ENCODE results near the gene ABCA13. TPM values are rescaled to one million over a fixed set of nuclear protein-coding genes. Genes with fewer than 3 reads are reported as not detected.
A peak's percentile ranks its signal among the peaks of the same experiment; 100 is the strongest.

ABCA13 gene
- total RNA-seq, 3 donors from 2014 or later: 0.43 to 1.6 (median 1.1) TPM

DNA sequence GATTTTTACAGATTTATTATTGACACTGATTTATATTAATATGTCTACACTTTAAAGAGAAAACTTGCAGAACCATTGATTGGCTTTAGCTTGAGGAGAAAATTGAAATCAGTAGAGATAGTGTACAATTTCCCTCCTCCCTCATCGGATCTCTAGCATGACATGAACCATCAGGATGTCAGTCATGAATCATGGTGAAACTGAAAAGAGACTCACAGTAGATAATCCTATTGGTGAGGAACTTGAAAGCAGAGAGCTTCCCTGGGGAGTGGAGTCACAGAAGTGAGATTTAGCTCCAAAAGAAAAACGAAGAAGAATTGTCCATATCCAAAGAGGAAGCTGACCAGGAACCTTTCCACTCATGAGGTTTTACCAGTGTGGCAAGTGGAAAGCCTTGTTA lies 346.8 kb downstream of the ABCA13 start:
- ATAC-seq (no peak), DNase-seq (no peak)
- Histone ChIP-seq H3K4me1 (ENCODE audit: low read depth) (no peaks in the 10 kb centered on the region), H3K36me3 (ENCODE audit: low read depth) (no peaks in the 10 kb centered on the region), H3K4me3 (no peak overlapping the region), H3K9me3 (no peaks in the 10 kb centered on the region)
- TF ChIP-seq, protein P1, sequence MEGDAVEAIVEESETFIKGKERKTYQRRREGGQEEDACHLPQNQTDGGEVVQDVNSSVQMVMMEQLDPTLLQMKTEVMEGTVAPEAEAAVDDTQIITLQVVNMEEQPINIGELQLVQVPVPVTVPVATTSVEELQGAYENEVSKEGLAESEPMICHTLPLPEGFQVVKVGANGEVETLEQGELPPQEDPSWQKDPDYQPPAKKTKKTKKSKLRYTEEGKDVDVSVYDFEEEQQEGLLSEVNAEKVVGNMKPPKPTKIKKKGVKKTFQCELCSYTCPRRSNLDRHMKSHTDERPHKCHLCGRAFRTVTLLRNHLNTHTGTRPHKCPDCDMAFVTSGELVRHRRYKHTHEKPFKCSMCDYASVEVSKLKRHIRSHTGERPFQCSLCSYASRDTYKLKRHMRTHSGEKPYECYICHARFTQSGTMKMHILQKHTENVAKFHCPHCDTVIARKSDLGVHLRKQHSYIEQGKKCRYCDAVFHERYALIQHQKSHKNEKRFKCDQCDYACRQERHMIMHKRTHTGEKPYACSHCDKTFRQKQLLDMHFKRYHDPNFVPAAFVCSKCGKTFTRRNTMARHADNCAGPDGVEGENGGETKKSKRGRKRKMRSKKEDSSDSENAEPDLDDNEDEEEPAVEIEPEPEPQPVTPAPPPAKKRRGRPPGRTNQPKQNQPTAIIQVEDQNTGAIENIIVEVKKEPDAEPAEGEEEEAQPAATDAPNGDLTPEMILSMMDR (IDR thresholded peaks at IDR 0.05): no peak
- intact Hi-C loops (cut with DNase I, micrococcal nuclease): no loop called here

DNA sequence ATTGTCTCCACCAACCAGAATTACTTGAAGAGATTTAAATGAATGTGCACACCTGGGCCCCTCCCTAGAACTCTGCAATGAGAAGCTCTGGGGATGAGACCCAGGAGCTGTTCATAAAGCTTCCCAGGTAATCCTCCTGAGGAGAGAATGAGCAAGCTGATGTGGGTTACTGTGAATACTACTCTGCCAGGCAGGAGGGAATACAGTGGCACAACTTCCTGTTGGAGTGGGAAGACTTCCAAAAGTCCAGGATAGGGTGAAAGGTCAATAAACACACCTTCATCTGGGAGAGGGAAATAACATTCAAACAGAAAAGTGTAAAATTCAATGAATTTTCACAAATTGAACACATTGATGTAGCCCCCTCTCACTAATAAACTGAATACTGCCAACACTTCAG lies 351.4 kb downstream of the ABCA13 start:
- Histone ChIP-seq H3K4me1 (ENCODE audit: low read depth) (no peaks in the 10 kb centered on the region), H3K36me3 (ENCODE audit: low read depth) (no peaks in the 10 kb centered on the region), H3K4me3 (no peak overlapping the region), H3K9me3 (no peaks in the 10 kb centered on the region)
- TF ChIP-seq, protein P1 (IDR thresholded peaks at IDR 0.05): no peak
- peak; percentile 51 for ATAC-seq
- intact Hi-C loops (cut with DNase I, micrococcal nuclease): no loop called here
- DNase-seq: no peak

DNA sequence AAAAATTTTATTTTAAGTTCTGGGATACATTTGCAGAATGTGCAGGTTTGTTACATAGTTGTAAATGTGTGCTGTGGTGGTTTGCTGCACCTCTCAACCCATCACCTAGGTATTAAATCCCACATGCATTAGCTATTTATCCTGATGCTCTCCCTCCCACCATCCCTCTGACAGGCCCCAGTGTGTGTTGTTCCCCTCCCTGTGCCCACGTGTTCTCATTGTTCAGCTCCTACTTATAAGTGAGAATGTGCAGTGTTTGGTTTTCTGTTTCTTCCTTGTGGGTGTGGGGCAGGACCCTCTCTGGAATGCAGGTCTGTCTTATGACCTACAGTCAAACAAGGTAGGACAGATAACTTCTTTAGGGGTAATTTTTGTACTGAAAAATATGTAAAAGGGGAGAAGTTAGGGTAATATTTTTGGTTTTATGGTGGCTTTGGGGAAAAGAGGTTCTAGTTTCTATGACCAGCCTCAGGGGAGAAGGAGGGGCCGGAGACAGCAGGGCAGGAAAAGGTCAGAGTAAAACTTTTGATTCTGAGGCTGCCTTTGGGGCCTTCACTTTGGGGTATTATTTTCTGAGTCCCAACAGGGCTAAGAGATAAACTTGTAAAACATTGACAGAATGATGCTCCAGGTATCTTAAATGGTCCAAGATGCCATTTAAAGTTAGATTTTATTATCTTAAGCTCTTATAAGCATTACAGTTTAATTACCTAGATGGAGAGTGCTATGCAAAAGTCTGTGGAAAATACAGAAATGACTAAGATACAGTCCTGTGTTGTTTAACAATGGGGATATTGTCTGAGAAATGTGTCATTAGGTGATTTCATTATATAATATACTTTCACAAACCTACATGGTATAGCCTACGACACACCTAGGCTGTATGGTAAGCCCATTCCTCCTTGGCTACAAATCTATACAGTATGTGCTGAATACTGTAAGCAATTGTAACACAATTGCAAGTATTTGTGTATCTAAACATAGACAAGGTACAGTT lies 354.8 kb downstream of the ABCA13 start:
- no peak overlapping the region for H3K4me3 ChIP-seq
- intact Hi-C loops (cut with DNase I, micrococcal nuclease): no loop called here
- DNase-seq (no peak), ATAC-seq (no peak)
- H3K36me3 ChIP-seq (ENCODE audit: low read depth): no peaks in the 10 kb centered on the region
- H3K9me3 ChIP-seq: no peaks in the 10 kb centered on the region
- TF ChIP-seq, protein P1 (IDR thresholded peaks at IDR 0.05): no peak
- H3K4me1 ChIP-seq (ENCODE audit: low read depth): no peaks in the 10 kb centered on the region

DNA sequence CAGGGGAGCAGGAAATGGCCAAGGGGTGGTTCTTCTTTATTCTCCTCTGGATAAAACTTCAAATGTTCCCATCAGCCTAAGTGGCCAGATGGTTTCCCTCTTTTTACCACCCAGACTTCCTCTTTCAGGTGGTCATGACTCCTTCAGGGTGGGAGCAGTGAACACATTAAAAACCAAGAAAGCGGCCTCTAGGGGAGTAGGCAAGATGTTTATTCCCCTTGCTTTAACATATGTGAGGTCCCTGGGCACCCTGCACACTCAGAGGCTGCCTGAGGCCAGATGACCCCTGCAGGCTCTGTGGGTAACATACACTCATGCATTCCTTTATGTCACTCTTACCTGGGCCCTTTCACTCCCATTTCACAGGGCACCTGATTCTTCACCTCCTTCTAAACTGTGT lies 357.4 kb downstream of the ABCA13 start:
- H3K9me3 ChIP-seq: no peaks in the 10 kb centered on the region
- intact Hi-C loops (cut with DNase I, micrococcal nuclease): no loop called here
- no peaks in the 10 kb centered on the region for H3K36me3 ChIP-seq (ENCODE audit: low read depth)
- DNase-seq (no peak), ATAC-seq (peak; percentile 9)
- no peaks in the 10 kb centered on the region for H3K4me1 ChIP-seq (ENCODE audit: low read depth)
- H3K4me3 ChIP-seq: no peak overlapping the region
- TF ChIP-seq, protein P1 (IDR thresholded peaks at IDR 0.05): no peak

DNA sequence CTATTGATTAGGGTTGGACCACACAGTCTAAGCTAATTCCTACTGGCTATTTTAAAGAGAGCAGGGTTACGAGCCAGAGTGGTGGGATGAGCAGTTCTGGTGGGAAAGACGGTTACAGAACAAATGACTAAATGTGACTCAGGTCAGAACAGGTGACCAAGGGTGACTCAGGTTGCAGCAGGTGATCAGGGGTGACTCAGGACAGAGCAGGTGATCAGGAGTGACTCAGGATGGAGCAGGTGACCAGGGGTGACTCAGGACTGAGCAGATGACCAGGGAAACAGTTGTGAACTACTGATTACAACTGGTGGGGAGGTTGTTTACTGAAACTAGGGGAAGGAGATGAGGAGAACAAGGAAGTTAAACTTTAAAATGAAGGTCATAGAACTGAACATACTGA lies 366.3 kb downstream of the ABCA13 start:
- H3K36me3 ChIP-seq (ENCODE audit: low read depth): no peaks in the 10 kb centered on the region
- intact Hi-C loops (cut with DNase I, micrococcal nuclease): no loop called here

More for the DNA sequence above, 366.3 kb downstream of the ABCA13 start:
- no peak for ATAC-seq
- DNase-seq: no peak
- TF ChIP-seq, protein P1 (IDR thresholded peaks at IDR 0.05): no peak
- Histone ChIP-seq H3K9me3 (peaks cover 11% of the 10 kb centered on the region), H3K4me3 (no peak overlapping the region), H3K4me1 (ENCODE audit: low read depth) (no peaks in the 10 kb centered on the region)
